Measurements from ENCODE around the gene NTNG1.

Gene NTNG1

DNA sequence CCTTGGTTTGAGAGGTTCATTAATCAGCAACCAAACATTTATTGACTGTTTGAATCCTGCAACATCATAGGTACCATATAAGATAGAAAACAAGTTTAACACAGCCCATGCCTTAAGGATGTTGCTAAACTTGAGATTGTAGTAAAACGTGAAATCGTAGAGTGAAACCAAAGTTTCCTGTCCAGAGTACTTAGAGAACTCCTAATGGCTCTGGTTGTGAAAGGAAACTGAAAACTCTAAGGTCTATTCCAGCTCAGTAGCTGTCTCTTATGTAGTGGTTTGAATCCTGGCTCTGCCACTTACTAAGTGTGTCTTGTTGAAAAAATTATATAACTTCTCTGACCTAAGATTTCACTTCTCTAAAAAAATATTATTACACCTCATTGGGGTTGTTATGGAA, 310.9 kb downstream of the NTNG1 start:
- no peak for DNase-seq (ENCODE audit: low read depth, low spot score)

DNA sequence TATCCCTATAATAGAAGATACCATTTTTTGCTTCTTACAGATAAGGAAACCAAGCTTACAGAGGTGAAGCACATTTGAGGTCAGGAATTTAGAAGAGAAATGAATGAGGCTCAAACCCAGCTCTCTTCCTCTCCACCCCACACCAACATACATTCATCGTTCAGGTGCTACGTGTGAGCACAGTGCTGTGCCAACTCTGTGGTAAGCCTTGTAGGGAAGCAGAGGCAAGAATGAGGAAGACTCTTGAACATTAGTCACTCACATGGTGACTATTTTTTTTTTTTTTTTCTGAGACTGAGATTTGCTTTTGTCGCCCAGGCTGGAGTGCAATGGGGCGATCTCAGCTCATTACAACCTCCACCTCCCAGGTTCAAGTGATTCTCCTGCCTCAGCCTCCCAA, 314.0 kb downstream of the NTNG1 start:
- no peak for DNase-seq (ENCODE audit: low read depth, low spot score)

DNA sequence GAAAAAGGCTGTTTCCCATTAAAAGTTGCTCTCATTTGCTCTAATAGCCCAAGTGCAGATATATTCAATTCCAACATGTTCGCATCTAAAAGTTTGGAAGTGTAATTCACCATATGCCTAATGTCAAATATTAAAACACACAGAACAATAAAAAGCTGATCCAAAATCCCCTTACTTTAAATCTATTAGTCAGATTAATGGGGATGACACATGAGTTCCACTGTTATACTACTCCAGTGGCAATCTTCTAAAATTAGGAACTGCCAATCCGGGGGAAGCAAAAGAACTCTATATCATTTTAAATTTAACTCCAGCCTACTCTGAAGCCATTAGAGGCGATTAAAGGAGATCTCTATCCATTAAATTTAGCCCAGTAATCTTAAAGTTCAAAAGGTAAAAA, 317.1 kb downstream of the NTNG1 start:
- no peak for DNase-seq (ENCODE audit: low read depth, low spot score)

DNA sequence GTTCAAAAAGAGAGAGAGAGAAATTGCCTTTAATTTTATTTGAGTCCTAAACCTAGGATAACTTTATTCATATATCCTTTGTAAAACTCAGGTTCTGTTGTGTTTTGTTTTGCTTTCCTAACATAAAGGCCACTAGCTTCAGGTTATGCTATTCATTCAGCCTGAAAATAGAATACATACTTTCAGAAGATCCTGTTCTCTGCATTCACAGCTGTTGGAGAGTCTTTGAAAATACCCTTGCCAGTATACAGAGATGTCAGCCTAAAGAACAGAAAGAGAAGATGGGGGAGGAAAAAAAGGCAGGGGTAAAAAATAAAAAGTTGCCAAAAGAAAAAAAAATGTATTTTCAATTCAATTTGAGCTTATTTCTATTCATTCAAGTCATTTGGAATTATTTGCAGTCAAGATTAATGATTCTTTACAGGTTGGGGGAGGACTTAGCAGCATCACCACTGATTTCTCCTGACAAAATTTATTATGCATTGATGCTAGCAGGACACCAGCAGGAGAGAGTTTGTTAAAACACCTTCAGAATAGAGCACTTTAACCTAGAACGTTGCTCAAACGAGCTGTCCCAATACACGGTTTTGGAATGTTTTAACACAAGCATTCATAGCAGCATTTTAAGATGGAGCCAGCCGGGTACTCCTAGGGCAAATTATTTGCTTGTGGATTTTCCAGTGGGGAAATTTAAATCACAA, 318.5 kb downstream of the NTNG1 start:
- DNase-seq (ENCODE audit: low read depth, low spot score): no peak

DNA sequence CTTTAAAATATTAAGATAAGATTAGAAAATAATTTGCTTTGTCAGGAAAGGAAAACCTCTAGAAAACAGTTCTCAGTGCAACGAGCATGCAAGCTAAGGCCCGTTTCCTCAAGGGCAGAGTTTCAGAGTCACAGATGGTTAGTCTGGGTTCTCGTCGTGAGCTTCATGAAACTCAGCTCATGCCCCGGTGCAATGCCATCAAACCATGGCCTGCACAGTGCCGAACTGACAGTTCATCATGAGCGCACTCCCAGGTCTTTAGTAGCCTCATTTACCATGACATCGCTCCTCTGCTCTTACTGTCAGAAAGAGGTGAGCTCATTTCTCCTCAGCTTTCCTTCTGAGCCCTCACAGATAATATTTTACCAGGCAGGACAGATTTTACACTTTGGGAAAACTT, 319.2 kb downstream of the NTNG1 start:
- DNase-seq (ENCODE audit: low read depth, low spot score): no peak

DNA sequence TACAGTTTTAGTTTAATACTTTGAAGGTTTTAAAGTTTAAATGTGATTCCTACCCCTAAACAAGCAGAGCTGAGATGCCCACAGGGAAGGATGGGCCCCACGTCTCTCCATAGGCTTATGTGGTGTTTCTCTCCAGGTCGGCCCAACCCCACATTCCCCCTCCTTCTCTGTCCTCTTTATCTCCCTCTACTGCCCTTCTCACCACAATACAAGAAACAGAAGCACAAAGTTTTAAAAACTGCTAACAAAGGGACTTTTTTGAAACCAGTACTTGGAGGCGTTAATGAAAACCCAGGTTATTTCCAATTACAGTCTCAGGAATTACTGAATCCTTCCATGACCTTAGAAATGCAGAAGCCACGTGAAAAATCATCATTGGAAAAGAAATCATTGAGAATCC, 324.0 kb downstream of the NTNG1 start:
- DNase-seq (ENCODE audit: low read depth, low spot score): no peak

DNA sequence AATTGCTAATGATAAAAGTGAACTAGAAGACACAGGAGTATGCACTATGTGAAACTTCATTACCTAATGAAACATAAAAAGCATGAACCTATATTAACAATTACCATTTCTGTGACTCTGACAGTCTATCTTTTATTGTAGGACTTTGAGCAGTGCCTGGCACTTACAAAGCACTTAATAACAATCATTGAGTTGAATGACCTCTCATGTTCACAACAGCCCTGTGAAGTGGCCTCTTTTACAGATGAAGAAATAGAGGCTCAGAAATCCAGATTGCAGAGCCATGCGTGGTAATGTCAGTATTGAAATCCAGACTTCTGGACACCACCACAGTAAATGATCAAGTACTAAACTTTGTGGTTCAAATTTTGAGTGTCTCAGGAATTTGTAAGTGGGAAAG, 326.4 kb downstream of the NTNG1 start:
- no peak for DNase-seq (ENCODE audit: low read depth, low spot score)

DNA sequence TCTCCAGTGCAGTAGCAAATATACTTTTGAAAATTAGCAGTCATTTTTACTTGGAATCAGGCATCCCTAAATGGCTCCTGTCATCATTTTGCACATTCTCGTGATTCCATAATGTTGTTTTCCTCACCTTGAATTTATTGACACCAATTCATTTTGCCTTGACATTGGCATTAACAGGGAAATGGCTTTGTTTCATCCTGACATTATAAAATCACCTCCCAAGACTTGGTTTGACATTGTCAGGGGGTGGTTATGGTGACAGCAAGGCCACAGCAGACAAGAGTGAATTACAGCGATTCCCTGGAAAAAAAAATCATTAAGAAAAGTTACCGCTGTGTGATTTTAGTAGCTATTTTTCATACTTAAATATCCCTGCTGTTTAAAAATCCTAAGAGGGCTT, 327.0 kb downstream of the NTNG1 start:
- no peak for DNase-seq (ENCODE audit: low read depth, low spot score)

DNA sequence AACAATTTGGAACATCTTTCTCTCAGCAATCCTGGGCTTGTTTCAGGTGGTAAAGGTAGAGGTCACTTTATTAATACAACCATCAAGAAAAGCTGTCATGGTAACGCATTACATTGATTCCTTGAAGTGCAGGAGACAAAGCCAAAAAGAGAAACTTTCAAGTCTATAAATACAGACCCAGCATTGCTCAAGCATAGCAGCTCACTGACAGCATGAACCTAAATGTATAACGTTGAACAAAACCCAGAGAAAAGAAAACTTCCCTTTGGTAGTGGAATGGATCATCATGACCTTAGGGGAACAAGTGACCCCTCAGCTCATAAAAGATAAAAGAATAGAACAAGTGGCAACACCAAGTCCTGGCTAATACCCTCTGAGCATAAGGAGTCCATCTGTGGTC, 332.2 kb downstream of the NTNG1 start:
- DNase-seq (ENCODE audit: low read depth, low spot score): no peak

DNA sequence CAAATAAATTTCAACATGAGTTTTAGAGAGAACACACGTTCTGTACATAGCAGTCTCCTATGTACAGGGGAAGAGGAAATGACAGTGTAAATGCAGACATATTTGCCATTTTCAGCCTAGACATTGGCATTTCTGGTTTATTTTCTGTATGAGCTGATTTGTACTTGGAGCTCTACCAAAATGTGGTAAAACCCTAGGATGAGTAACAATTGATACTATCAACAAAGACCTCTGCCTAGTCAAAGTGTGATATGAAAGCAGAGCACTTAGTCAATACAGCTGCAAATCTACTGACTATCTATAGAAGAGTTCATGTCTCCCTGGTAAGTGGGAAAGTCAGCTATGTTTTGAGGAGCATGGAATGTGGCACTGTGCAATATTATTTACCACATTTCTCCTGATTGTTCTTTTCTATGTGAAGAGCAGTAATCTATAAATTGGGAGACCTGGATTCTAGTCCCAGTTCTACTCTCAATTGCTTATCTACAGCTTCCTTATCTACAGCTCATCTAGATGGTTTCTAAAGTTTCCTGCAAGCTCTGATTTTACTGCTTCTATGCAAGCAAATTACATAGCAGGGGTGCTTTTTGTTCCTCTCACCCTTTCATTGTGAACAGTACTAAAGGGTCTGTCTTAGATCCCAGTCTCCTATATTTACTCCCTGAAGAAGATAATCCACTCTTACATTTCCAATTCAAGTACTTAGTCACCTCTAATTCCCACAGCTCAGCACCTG, 334.2 kb downstream of the NTNG1 start:
- no peak for DNase-seq (ENCODE audit: low read depth, low spot score)

DNA sequence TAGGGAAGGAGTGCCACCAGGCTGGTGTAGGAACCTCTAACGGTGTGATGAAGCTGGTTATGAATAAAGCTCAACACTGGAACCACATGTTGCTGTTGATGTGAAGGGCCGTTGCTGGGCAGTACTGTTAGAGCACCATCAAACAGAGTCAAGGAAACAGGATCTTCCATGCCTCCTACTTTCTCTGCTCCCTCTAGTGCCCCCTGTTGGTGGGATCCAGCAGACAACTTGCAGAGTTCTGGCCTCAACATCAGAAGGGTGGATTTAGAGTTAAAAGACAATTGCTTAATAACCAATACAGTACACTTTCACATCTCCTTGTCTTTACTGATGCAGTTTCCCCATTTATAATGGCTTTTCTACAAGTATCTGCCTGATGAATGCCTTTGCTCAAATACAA, 336.4 kb downstream of the NTNG1 start:
- no peak for DNase-seq (ENCODE audit: low read depth, low spot score)

DNA sequence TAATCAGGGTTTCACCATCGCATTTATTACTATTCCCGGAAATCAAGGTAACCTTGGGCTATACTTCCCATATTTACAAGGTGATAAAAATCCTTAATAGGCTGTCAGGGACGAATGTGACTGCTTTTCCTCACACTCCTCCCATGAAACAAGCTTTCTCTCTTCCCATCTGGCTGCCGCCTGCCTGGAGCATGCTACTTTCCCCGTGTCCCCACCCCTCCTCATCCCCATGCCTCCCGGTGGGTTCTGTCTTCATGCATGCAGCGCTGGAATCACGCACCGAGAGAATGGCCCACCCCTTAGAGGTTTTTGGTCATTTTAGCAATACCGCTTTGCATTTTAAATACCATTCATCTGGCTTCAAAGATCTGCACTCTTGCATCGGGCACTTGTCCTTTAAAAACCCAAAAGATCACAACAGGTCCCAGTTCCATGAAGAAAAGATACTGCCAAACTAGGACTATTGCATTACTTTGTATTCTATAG, 339.1 kb downstream of the NTNG1 start:
- DNase-seq (ENCODE audit: low read depth, low spot score): no peak

DNA sequence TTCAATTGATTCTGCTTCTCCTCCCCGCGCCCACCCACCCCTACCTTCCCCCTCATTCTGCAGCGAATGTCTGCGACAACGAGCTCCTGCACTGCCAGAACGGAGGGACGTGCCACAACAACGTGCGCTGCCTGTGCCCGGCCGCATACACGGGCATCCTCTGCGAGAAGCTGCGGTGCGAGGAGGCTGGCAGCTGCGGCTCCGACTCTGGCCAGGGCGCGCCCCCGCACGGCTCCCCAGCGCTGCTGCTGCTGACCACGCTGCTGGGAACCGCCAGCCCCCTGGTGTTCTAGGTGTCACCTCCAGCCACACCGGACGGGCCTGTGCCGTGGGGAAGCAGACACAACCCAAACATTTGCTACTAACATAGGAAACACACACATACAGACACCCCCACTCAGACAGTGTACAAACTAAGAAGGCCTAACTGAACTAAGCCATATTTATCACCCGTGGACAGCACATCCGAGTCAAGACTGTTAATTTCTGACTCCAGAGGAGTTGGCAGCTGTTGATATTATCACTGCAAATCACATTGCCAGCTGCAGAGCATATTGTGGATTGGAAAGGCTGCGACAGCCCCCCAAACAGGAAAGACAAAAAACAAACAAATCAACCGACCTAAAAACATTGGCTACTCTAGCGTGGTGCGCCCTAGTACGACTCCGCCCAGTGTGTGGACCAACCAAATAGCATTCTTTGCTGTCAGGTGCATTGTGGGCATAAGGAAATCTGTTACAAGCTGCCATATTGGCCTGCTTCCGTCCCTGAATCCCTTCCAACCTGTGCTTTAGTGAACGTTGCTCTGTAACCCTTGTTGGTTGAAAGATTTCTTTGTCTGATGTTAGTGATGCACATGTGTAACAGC, 339.9 kb downstream of the NTNG1 start:
- DNase-seq (ENCODE audit: low read depth, low spot score): no peak

DNA sequence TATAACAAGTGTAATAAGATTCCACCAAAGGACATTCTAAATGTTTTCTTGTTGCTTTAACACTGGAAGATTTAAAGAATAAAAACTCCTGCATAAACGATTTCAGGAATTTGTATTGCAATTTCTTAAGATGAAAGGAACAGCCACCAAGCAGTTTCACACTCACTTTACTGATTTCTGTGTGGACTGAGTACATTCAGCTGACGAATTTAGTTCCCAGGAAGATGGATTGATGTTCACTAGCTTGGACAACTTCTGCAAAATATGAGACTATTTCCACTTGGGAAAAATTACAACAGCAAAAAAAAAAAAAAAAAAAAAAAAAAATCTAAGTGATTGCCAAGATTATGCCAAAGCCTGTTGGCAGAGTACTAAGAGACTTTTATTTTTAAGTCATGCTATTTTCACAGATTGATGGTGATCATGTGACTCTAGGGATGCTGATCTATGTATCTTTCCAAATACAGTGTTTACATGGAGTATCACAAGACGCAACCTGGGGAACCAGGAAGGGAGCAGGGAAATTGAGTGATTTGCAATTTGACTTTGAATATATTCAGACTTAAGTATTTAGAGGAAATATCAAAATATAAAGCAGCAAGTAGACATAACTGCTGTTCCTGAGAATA, 341.0 kb downstream of the NTNG1 start:
- no peak for DNase-seq (ENCODE audit: low read depth, low spot score)

DNA sequence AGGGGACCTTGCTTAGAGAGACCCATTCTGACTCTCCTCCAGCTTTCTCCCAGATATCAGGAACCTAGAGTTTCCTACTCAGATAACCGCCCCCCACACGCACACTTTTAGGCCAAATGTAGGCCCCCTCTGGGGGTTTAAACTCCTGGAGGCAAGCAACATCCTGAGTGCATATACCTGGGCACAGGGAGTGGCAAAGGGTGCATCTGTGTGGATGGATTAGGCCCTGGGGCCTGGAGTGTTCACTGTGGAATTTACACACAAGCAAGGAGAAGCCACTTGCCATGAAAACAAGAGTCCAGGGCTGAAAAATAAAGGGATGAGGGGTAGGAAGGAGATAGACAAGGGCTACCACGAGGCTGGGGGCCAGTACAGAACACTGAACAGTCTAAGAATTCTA, 343.1 kb downstream of the NTNG1 start:
- DNase-seq (ENCODE audit: low read depth, low spot score): no peak

DNA sequence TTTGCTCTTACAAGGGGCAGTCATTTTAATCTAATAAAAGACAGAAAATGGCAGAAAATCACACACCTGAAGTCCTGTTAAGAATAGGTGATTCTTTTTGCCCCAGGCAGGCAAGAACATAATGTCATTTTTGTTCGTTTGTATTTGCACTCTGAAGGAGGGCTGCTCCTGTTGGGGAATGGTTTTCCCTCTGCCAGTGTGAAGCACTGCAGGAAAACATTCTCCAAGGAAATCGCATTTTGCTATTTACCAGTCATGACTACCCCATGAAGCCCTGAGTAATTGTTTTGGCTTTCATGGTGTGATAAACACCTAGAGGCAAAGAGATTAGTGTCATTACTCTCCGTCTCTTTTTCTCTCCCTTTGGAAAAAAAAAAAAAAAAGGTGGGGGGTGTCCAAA, 345.5 kb downstream of the NTNG1 start:
- no peak for DNase-seq (ENCODE audit: low read depth, low spot score)

DNA sequence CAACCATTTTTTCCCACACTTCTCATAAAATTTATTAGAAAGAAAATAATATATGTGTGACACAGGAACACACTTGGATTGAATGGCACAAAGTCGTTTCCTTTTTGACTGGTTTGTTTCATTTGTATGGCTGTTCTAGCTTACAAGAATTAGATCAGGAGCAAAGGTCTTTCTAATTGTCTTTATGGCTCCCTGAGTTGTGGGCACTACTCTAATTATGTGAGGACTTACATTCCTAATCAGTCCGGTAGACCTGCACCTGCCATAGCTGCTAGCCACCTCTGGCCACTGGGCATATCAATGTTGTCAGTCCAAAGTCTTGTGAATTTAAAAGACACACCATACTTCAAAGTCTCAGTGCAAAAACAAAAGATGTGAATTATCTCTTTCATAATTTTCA, 346.7 kb downstream of the NTNG1 start:
- DNase-seq (ENCODE audit: low read depth, low spot score): no peak

DNA sequence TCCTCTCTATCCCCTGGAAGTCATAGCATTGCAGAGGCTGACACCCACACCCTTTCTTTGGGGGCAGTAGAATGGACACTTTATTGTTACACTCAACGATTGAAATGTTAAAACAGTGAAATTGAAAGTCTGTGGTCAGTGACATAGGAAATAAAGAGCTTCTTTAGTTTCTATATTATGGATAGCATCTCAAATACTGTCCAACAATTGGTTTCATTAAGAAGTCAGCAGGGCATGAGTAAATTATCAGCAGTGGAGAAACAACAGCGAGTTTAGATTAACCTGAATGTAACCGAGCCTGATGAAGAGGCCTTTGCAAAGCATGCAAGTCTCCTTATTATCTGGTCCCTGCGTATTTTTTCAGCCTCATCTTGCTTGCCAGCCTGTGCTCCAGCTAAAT, 350.7 kb downstream of the NTNG1 start:
- DNase-seq (ENCODE audit: low read depth, low spot score): no peak

DNA sequence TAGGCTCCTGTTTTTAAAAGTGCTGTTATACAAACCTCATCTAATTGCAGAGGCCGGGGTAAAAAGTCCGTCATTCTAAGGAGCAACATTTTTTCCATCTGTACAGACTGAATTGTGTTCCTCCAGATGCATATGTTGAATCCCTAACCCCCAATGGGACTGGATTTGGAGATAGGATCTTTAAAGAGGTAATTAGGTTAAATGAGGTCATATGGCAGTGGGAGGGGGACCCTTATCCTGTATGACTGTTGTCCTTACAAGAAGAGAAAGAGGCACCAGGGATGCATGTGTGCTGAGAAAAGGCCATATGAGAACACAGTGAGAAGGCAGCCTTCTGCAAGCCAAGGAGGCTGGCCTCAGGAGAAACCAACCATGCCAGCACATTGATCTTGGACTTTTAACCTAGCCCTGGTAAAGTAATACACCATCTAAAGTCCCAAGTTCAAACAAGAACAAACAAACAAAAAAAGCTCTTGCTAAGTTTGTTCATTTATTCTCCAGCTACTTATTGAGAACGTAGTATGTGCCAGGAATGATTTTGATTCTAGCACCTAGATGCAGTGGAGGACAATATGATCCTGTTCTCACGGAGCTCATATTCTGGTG, 352.4 kb downstream of the NTNG1 start:
- DNase-seq (ENCODE audit: low read depth, low spot score): no peak

DNA sequence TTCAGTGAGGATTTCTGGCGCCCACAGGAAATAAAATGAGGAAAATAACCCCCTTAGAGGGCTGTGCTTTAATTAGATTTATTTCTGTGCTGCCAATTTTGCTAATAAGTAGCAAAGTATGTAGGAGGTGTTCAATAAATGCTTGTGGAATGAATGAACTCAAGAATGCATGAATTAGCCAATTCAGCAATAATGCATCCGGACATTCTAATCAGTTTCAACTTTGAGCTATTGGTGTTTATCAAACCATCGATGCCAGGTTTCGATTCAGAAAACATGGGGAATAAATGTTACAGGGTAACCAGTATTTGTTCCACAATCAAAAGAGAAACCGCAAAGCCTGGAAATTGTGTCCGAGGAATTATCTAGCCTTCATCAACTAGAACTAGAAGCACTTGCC, 353.2 kb downstream of the NTNG1 start:
- no peak for DNase-seq (ENCODE audit: low read depth, low spot score)

DNA sequence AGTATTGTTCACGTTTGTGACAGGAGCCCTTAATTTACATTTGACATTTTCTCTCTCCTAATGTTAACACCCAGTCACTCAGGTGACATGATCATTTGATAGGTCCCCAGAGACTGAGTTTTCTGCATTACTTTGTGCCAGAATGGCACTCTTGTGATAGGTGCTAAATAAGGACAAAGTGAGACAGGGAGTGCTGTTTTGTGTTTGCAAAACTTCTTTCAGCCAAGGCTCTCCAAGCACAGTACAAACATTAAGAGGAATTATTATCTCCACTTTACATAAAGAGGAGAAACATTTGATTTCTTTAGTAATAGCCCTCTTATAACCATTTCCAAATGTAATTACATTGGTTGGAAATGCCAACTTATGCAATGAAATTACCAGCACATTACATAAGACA, 355.2 kb downstream of the NTNG1 start:
- DNase-seq (ENCODE audit: low read depth, low spot score): no peak

Data from activated CD4-positive, CD25-positive, alpha-beta regulatory T cell treated with anti-CD3 and anti-CD28 coated beads, Interleukin-2, amount 50 U/mL, for 16 hours (primary cell).